T-cell (primary cell): ENCODE measurements around the gene FCHSD2. TPM values are rescaled to one million over a fixed set of nuclear protein-coding genes. Genes with fewer than 3 reads are reported as not detected.
"Not testable (repeated sequence)": the region's sequence is repeated elsewhere in the genome, so short reads cannot be mapped to it uniquely, and the experiment has no call there.

Source experiments
- ATAC-seq, 4 experiments: fragments of 200-7000 bp in 3 of 4; fragments of 150-1000 bp in 1 of 4; cut with Tn5 transposase; replicated peaks in 1 of 4; 1 replicate in 3 of 4; 2 replicates in 1 of 4; pipeline ENCODE4 v1.10.0; 2021; ENCODE audit warnings: moderate library complexity in 3 of 4, mild to moderate bottlenecking in 2 of 4, moderate number of reproducible peaks in 1 of 4
- CTCF ChIA-PET, 2 donors: fragments of 300-600 bp; sonication (Branson Sonifier 250); formaldehyde crosslinking; loops; one replicate each; lab custom pipeline; 2022; ENCODE audit warnings: antibody characterized with exemption in 2 of 2; lab: Charles Lee
- POLR2A ChIA-PET, 2 donors: fragments of 300-600 bp; sonication (Branson Sonifier 250); formaldehyde crosslinking; loops; one replicate each; lab custom pipeline; 2022; ENCODE audit warnings: antibody characterized with exemption in 2 of 2; lab: Charles Lee
- DNase-seq, 35 experiments: peaks; one replicate each; pipeline versions ENCODE4 v3.0.0 to v3.0.0-alpha.2; 2013 to 2023
- H3K27ac ChIP-seq: one replicate; pipeline ENCODE4 v1.5.1; 2013; ENCODE audit warnings: low read length
- H3K27me3 ChIP-seq, 2 experiments: replicated peaks in 1 of 2; 1 replicate in 1 of 2; 2 replicates in 1 of 2; pipeline versions ENCODE4 v1.6.1 to v1.7.0; 2013; ENCODE audit warnings: low read length in 1 of 2, mixed read lengths in 1 of 2; ENCODE audit not compliant: control insufficient read depth in 2 of 2, insufficient read depth in 2 of 2; ENCODE audit errors: extremely low read depth in 1 of 2
- H3K36me3 ChIP-seq, 2 donors: 1 replicate in 1 of 2; 2 replicates in 1 of 2; pipeline versions ENCODE4 v1.6.1 to v1.7.0; 2013; ENCODE audit warnings: low read length in 1 of 2; ENCODE audit not compliant: control insufficient read depth in 2 of 2, insufficient read depth in 1 of 2; ENCODE audit errors: extremely low read depth in 1 of 2
- H3K4me1 ChIP-seq, 2 experiments: 1 replicate in 1 of 2; 2 replicates in 1 of 2; pipeline versions ENCODE4 v1.6.1 to v1.7.0; 2013; ENCODE audit warnings: low read length in 2 of 2, mixed read lengths in 1 of 2; ENCODE audit not compliant: insufficient read depth in 2 of 2, control insufficient read depth in 1 of 2; ENCODE audit errors: extremely low read depth in 1 of 2
- H3K4me3 ChIP-seq, 2 donors: 1 replicate in 1 of 2; 2 replicates in 1 of 2; pipeline versions ENCODE4 v1.5.1 to v1.7.0; 2013; ENCODE audit warnings: mild to moderate bottlenecking in 2 of 2, low read length in 1 of 2, moderate library complexity in 1 of 2; ENCODE audit not compliant: control insufficient read depth in 1 of 2; ENCODE audit errors: extremely low read depth in 1 of 2
- H3K9me3 ChIP-seq: 2 replicates; pipeline ENCODE4 v1.7.0; 2013
- H3K27ac Mint-ChIP-seq, 2 donors: one replicate each; pipeline ENCODE4 v1.8.0; 2020 to 2021; ENCODE audit warnings: mild to moderate bottlenecking in 2 of 2, mixed read lengths in 2 of 2
- H3K27me3 Mint-ChIP-seq, 2 donors: one replicate each; pipeline ENCODE4 v1.8.0; 2021 to 2022; ENCODE audit warnings: mixed read lengths in 2 of 2
- H3K36me3 Mint-ChIP-seq: one replicate; pipeline ENCODE4 v1.8.0; 2021; ENCODE audit warnings: mixed read lengths
- H3K4me1 Mint-ChIP-seq, 3 donors: one replicate each; pipeline ENCODE4 v1.8.0; 2020 to 2022; ENCODE audit warnings: mixed read lengths in 3 of 3, mild to moderate bottlenecking in 1 of 3
- H3K4me3 Mint-ChIP-seq, 3 donors: one replicate each; pipeline ENCODE4 v1.8.0; 2020 to 2022; ENCODE audit warnings: mild to moderate bottlenecking in 3 of 3, mixed read lengths in 3 of 3, moderate library complexity in 3 of 3
- H3K9me3 Mint-ChIP-seq, 3 donors: one replicate each; pipeline ENCODE4 v1.8.0; 2020 to 2022; ENCODE audit warnings: mixed read lengths in 3 of 3
- WGBS: methylation state at CpG from one replicate; pipeline ENCODE4 v1.1.5; 2013; ENCODE audit warnings: missing lambda C conversion rate; ENCODE audit not compliant: insufficient coverage; 5-methylcytosine and 5-hydroxymethylcytosine counted together
- total RNA-seq, 35 experiments: library from RNA in 6 of 35; stranded (reverse) in 6 of 35; fragments of 120-200 nt in 1 of 35; gene quantifications; one replicate each; pipeline versions ENCODE4 v1.2.1 to v1.2.4 and lab custom pipeline; 2013 to 2026

The FCHSD2 gene
- total RNA-seq, 5 donors from 2014 or later (not counting 1 experiment from before 2014, with no cell fraction given), result 37.0 to 53.8 (median 46.3) TPM

DNA sequence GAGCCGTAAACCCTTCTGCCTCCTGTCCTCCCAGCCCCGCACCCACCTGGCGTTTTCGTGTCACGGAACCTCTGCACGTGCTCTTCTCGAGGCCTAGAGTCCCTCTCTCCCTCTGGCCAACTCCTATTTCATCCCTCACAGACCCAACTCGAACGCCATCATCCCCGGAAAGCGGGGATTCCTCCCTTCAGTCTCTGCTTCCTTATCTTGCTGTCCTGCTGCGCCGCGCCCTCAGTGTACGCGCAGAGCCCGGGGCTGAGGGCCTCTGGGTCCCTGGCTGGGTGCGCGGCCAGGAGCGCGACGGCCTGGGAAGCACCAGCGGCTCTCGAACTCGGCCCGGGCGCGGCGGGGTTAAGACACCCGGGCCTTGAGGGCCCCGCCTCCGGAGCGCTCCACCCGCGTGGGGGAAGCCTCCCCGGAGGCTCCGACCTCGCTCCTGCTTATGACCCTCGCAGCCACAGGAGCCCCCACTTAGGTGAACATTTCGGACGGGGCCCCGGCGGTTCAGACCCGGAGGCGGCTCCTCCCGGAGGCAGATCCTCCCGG lies 328.3 kb downstream of the FCHSD2 start:
- peak overlapping the region; percentile 100 for H3K27ac ChIP-seq
- H3K9me3 Mint-ChIP-seq, result no peaks in the 10 kb centered on the region
- peaks cover 44 to 69% (median 55%) of the 10 kb centered on the region in 3 donors for H3K4me1 Mint-ChIP-seq
- H3K36me3 Mint-ChIP-seq, result peaks cover 24% of the 10 kb centered on the region
- peak overlapping the region; percentile 95 to 99 (median 97) for H3K4me3 Mint-ChIP-seq
- H3K4me1 ChIP-seq, result peaks cover 7 to 50% of the 10 kb centered on the region in 2 experiments
- no peaks in the 10 kb centered on the region for H3K27me3 ChIP-seq
- H3K27me3 Mint-ChIP-seq, result no peaks in the 10 kb centered on the region
- ATAC-seq, result peak; percentile 73 to 82 (median 76)
- ChIA-PET CTCF (interaction anchor here in 1 of 2 donors (1.2 to 1.4 kb wide), 3 partner anchors 9 to 89 kb away, joined by 4 to 9 read pairs (median 7); partner anchors contain the start of gene STARD10), POLR2A (interaction anchor here in 1 of 2 donors (0.7 kb wide), 1 partner anchor 65 kb away, joined by 3 read pairs; no protein-coding TSS in a partner anchor)
- under 1% methylated on average over 47 of the region's 47 CpGs for WGBS
- peak overlapping the region; percentile 84 to 87 for H3K4me3 ChIP-seq
- H3K27ac Mint-ChIP-seq, result peak overlapping the region; percentile 96 to 97
- peak in 17 of 35 experiments; percentile 71 to 94 (median 78) for DNase-seq
- H3K9me3 ChIP-seq, result no peaks in the 10 kb centered on the region
- peaks cover 13 to 23% of the 10 kb centered on the region in 2 donors for H3K36me3 ChIP-seq

DNA sequence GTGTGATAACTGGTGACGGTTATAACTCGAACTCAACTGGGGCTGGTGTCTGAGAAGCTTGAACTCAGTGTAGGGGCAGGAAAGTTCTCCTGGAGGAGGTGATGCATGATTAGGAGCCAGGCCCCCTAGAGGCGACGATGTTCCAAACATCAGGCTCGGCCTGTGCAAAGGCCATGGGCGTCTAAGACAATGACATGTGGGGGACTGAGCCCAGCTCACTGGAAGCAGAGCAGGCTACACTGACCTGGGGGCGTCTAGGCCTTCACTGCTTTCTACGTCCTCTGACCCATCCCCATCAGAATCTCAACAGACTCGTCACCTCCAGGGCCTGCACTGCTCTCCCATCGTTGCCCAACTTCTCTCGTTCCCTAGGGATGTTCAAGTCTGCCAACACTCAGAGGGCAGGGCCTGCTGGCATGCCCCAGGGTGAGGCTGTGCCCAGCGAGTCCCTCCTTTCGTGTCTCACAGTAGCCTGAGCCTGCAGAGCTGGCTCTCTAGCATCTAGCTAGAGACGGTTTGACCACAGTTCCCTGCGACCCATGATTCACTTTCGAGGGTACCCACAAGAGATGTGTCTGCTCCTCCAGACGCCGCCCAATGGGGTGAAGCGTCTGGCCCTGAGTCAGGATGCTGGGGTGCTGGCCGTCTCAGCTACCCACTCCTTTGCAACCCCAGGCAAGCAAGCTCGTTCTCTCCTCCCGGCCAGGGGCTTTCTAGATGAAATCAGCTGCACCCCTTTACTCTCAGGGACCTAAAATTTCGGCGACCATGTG lies 329.0 kb downstream of the FCHSD2 start:
- Mint-ChIP-seq H3K4me1 (peaks cover 39 to 66% (median 52%) of the 10 kb centered on the region in 3 donors), H3K9me3 (no peaks in the 10 kb centered on the region), H3K36me3 (peaks cover 23% of the 10 kb centered on the region), H3K4me3 (peak overlapping the region; percentile 95 to 99 (median 97)), H3K27ac (peak overlapping the region; percentile 96 to 97), H3K27me3 (no peaks in the 10 kb centered on the region)
- Histone ChIP-seq H3K9me3 (no peaks in the 10 kb centered on the region), H3K27me3 (no peaks in the 10 kb centered on the region), H3K4me1 (peaks cover 7 to 50% of the 10 kb centered on the region in 2 experiments), H3K36me3 (peaks cover 6 to 21% of the 10 kb centered on the region in 2 donors), H3K27ac (peak overlapping the region; percentile 100), H3K4me3 (peak overlapping the region; percentile 84 to 87)
- ChIA-PET CTCF (interaction anchor here (0.6 to 1.4 kb wide), 4 partner anchors 10 to 88 kb away, joined by 3 to 9 read pairs (median 6); partner anchors contain the start of gene STARD10 (in 1 of the 2)), POLR2A (no interaction called here)
- WGBS, result 1% methylated on average over 23 of the region's 24 CpGs
- DNase-seq, result peak; percentile 17 to 77 (median 45)
- ATAC-seq, result peak; percentile 8 to 24 (median 14)

DNA sequence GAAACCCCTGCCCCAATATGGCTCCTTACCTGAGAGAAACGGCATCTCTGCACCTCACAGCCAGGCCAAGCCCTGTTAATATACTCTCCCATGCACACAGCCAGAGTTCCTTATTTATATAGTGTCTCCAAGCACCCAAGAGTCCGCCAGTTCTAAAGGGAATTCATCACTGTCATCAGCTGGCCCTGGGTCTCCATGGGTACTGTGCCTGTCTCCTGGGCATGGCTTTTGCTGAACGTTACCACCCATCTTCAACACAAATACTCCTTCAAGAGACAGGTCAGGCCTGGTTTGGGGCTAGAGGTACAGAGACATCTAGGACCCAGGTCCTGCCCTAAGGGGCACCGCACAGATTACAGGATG lies 329.5 kb downstream of the FCHSD2 start:
- Mint-ChIP-seq H3K9me3 (no peaks in the 10 kb centered on the region), H3K36me3 (peaks cover 18% of the 10 kb centered on the region), H3K4me1 (peaks cover 35 to 60% (median 49%) of the 10 kb centered on the region in 3 donors), H3K27ac (peak overlapping the region; percentile 96 to 97), H3K4me3 (peak overlapping the region; percentile 95 to 99 (median 97)), H3K27me3 (no peaks in the 10 kb centered on the region)
- Histone ChIP-seq H3K4me1 (peaks cover 7 to 48% of the 10 kb centered on the region in 2 experiments), H3K9me3 (no peaks in the 10 kb centered on the region), H3K27me3 (no peaks in the 10 kb centered on the region), H3K27ac (peak overlapping the region; percentile 100), H3K36me3 (peaks cover under 1 to 17% of the 10 kb centered on the region in 2 donors), H3K4me3 (peak overlapping the region in 1 of 2 donors; percentile 84)
- ChIA-PET POLR2A (no interaction called here), CTCF (interaction anchor here (0.6 to 1.4 kb wide), 4 partner anchors 10 to 87 kb away, joined by 3 to 9 read pairs (median 6); partner anchors contain the start of gene STARD10 (in 1 of the 2))
- no peak for DNase-seq
- no peak for ATAC-seq
- 54% methylated on average over 3 of the region's 4 CpGs for WGBS

DNA sequence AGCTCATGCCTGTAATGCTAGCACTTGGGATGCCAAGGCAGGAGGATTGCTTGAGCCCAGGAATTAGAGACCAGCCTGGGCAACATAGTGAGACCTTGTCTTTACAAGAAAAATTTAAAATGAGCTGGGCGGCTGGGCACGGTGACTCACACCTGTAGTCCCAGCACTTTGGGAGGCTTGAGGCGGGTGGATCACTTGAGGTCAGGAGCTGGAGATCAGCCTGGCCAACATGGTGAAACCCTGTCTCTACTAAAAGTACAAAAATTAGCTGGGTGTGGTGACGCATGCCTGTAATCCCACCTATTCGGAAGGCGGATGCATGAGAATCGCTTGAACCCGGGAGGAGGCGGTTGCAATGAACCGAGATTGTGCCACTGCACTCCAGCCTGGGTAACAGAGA lies 330.4 kb downstream of the FCHSD2 start:
- H3K4me3 ChIP-seq, DNase-seq, CTCF ChIA-PET, POLR2A ChIA-PET, H3K27me3 ChIP-seq, H3K9me3 Mint-ChIP-seq, ATAC-seq, H3K27me3 Mint-ChIP-seq, H3K9me3 ChIP-seq, H3K27ac ChIP-seq: not testable (repeated sequence)
- Mint-ChIP-seq H3K4me1 (peaks cover 31 to 52% (median 46%) of the 10 kb centered on the region in 3 donors), H3K36me3 (peaks cover 14% of the 10 kb centered on the region), H3K27ac (peak overlapping the region in 1 of 2 donors; percentile 43), H3K4me3 (peak overlapping the region in 2 of 3 donors; percentile 24 to 47)
- Histone ChIP-seq H3K4me1 (peaks cover 7 to 39% of the 10 kb centered on the region in 2 experiments), H3K36me3 (peaks cover 0 to 11% of the 10 kb centered on the region in 2 donors)
- 100% methylated on average over 3 of the region's 10 CpGs for WGBS

DNA sequence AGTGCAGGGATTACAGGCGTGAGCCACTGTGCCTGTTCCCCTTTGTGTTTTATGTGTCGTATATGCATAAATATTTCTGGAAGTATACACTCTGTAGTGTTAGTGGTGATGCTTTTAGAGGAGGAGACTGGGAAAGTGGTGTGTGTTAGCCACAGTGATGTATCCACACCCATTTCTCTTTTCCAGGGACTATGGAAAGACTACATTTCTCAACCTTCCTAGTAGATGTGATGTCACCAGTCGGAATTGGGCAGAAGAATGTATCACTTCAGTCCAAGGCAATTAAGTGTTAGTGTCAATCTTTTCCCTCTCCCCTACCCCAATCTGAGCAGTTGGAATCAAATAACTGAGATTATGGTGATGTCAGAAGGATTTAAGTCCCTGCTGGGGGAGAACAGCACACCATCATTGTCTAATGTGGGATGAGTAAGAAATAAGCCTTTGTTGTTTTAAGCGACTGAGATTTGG lies 333.8 kb downstream of the FCHSD2 start:
- peaks cover 1 to 17% of the 10 kb centered on the region in 2 experiments for H3K4me1 ChIP-seq
- no peaks in the 10 kb centered on the region for H3K9me3 Mint-ChIP-seq
- WGBS, result no CpG with 5 or more reads among the region's 4 CpGs
- no peak overlapping the region for H3K27ac ChIP-seq
- no peaks in the 10 kb centered on the region for H3K27me3 ChIP-seq
- no peak overlapping the region for H3K27ac Mint-ChIP-seq
- H3K36me3 Mint-ChIP-seq, result peaks cover 19% of the 10 kb centered on the region
- DNase-seq (no peak), ATAC-seq (no peak)
- ChIA-PET CTCF (interaction anchor here in 1 of 2 donors (0.7 kb wide), 1 partner anchor 1081 kb away, joined by 6 read pairs; no protein-coding TSS in a partner anchor), POLR2A (no interaction called here)
- peaks cover 0 to 11% of the 10 kb centered on the region in 2 donors for H3K36me3 ChIP-seq
- peaks cover 18 to 30% (median 25%) of the 10 kb centered on the region in 3 donors for H3K4me1 Mint-ChIP-seq
- no peak overlapping the region for H3K4me3 Mint-ChIP-seq
- H3K4me3 ChIP-seq, result no peak overlapping the region
- no peaks in the 10 kb centered on the region for H3K9me3 ChIP-seq
- no peaks in the 10 kb centered on the region for H3K27me3 Mint-ChIP-seq

DNA sequence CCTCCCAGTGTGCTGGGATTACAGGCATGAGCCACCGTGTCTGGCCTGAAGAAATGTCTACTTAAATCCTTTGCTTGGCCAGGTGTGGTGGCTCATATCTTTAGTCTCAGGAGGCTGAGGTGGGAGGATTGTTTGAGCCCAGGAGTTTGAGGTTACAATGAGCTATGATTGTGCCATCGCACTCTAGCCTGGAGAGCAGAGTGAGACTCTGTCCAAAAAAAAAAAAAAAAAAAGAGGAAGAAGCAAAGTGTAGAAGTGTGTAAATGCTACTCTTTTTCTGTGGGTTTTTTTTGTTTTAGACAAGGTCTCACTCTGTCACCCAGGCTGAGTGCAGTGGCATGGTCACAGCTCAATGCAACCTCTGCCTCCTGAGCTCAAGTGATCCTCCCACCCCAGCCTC lies 334.3 kb downstream of the FCHSD2 start:
- Histone ChIP-seq H3K4me1 (peaks cover 0 to 11% of the 10 kb centered on the region in 2 experiments), H3K36me3 (peaks cover 0 to 11% of the 10 kb centered on the region in 2 donors), H3K9me3 (no peaks in the 10 kb centered on the region), H3K27me3 (no peaks in the 10 kb centered on the region), H3K4me3 (no peak overlapping the region), H3K27ac (no peak overlapping the region)
- H3K27me3 Mint-ChIP-seq, result no peaks in the 10 kb centered on the region
- H3K27ac Mint-ChIP-seq, result no peak overlapping the region
- ChIA-PET POLR2A (no interaction called here), CTCF (interaction anchor here in 1 of 2 donors (0.7 kb wide), 1 partner anchor 1082 kb away, joined by 6 read pairs; no protein-coding TSS in a partner anchor)
- no peak for DNase-seq
- no peak for ATAC-seq
- WGBS, result 43% methylated on average over 1 of the region's 2 CpGs
- no peaks in the 10 kb centered on the region for H3K9me3 Mint-ChIP-seq
- H3K4me1 Mint-ChIP-seq, result peaks cover 12 to 24% (median 19%) of the 10 kb centered on the region in 3 donors
- peaks cover 19% of the 10 kb centered on the region for H3K36me3 Mint-ChIP-seq
- no peak overlapping the region for H3K4me3 Mint-ChIP-seq
